GM12878 (cell line): ENCODE results near the gene EEFSEC.

Source experiments
- MXI1 ChIP-seq: fragments of 150-350 bp; IDR thresholded peaks from 2 replicates; pipeline ENCODE4 v1.6.1; 2011; ENCODE audit warnings: low read depth, mild to moderate bottlenecking, inconsistent platforms, low read length, improper control_type of control experiment
- YY1 ChIP-seq: IDR thresholded peaks from 2 replicates; pipeline ENCODE4 v1.6.1; 2011; ENCODE audit warnings: low read depth, mild to moderate bottlenecking, low read length
- TF ChIP-seq, protein P1 (sequence below), 3 experiments: IDR thresholded peaks in 2 of 3; conservative IDR thresholded peaks in 1 of 3; 2 replicates each; pipeline ENCODE4 v1.5.1; 2011; ENCODE audit warnings: low read depth in 3 of 3, low read length in 3 of 3, mild to moderate bottlenecking in 3 of 3, control low read depth in 2 of 3, moderate library complexity in 2 of 3, inconsistent platforms in 1 of 3, mixed read lengths in 1 of 3; ENCODE audit not compliant: control insufficient read depth in 2 of 3, insufficient read depth in 1 of 3; ENCODE audit errors: extremely low read depth in 1 of 3

DNA sequence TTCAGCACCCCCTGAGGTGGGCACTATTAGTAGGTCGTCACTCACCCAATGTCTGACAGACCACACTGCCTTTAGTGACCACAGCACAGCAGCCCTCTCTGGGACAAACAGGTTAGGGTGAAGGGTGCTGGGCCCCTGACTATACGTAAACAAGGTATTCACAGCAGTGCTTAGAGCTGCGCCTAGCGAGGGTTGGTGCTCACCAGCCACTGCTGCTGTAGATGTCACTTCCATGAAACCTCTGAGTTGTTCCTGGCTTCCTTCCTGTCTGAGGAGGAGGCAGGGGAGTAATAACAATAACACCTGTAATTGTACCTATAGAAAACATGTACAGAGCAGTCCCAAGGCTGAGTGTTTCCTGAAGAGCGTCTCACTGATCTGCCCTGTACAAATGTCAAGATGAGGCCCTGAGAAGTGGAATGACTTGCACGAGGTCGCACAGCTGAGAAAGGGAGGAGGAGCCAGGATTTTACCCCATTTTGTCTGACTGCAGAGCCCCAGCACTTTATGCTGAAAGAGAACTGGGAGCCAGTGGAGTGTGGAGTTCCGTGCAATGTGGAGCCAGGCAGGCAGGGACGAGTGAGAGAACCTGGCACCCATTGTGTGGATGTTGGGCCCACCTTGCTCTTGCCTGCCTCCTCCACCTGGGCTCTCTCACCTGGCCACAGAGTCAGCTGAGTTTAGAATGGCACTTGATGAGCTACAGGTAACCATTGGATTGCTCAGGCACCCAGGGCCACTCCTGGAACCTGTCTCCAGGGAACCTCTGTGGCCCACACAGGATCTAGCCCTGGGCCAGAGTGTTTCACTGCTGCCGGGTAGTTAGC, 219.6 kb downstream of the EEFSEC start:
- TF ChIP-seq MXI1: no peak
- TF ChIP-seq YY1: no peak
- TF ChIP-seq, protein P1, sequence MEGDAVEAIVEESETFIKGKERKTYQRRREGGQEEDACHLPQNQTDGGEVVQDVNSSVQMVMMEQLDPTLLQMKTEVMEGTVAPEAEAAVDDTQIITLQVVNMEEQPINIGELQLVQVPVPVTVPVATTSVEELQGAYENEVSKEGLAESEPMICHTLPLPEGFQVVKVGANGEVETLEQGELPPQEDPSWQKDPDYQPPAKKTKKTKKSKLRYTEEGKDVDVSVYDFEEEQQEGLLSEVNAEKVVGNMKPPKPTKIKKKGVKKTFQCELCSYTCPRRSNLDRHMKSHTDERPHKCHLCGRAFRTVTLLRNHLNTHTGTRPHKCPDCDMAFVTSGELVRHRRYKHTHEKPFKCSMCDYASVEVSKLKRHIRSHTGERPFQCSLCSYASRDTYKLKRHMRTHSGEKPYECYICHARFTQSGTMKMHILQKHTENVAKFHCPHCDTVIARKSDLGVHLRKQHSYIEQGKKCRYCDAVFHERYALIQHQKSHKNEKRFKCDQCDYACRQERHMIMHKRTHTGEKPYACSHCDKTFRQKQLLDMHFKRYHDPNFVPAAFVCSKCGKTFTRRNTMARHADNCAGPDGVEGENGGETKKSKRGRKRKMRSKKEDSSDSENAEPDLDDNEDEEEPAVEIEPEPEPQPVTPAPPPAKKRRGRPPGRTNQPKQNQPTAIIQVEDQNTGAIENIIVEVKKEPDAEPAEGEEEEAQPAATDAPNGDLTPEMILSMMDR (IDR thresholded peaks at IDR 0.05 in 2 of 3, conservative IDR thresholded peaks at IDR 0.05 in 1 of 3; ENCODE audit: control insufficient read depth in 2 of 3, extremely low read depth in 1 of 3, insufficient read depth in 1 of 3, low read depth in 3 of 3, low read length in 3 of 3): no peak
